ENCODE data around the gene FAM131B.

DNA sequence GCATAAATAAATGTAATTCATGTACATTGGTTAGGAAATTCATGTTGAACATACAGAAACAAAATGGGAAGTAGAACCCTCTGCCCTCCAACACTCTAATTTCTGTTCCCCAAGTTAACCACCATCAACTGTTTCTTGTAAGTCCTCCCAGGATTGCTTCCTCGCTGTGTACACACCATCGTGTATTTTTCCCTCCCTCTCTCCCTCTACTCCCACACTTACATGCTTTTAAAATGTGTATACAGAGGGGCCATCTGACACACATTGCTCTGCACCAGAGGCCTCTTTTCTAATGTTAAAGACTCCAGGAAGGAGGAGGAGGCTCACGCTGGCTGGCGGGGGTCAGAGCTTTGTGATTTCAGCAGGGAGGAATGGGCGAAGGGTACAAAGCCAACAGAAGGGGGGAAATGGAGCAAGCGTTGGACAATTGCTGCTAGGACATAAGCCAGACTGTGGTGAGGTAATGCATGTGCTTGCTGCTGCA lies 48.0 kb upstream of the FAM131B start:
- TF ChIP-seq, protein P1, sequence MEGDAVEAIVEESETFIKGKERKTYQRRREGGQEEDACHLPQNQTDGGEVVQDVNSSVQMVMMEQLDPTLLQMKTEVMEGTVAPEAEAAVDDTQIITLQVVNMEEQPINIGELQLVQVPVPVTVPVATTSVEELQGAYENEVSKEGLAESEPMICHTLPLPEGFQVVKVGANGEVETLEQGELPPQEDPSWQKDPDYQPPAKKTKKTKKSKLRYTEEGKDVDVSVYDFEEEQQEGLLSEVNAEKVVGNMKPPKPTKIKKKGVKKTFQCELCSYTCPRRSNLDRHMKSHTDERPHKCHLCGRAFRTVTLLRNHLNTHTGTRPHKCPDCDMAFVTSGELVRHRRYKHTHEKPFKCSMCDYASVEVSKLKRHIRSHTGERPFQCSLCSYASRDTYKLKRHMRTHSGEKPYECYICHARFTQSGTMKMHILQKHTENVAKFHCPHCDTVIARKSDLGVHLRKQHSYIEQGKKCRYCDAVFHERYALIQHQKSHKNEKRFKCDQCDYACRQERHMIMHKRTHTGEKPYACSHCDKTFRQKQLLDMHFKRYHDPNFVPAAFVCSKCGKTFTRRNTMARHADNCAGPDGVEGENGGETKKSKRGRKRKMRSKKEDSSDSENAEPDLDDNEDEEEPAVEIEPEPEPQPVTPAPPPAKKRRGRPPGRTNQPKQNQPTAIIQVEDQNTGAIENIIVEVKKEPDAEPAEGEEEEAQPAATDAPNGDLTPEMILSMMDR (IDR thresholded peaks at IDR 0.05), result no peak
- no peak for TF ChIP-seq POLR2A (IDR thresholded peaks at IDR 0.05)

Data from ovary (tissue), 3 donors.